ENCODE data around the gene ARMC12. TPM values are rescaled to one million over a fixed set of nuclear protein-coding genes. Genes with fewer than 3 reads are reported as not detected.

The ARMC12 gene
- total and polyA plus RNA-seq, 2 of the 13 experiments (the other 11 are each of a cell fraction or from before 2014, with no cell fraction given), result 1.3 TPM; not detected in 1

DNA sequence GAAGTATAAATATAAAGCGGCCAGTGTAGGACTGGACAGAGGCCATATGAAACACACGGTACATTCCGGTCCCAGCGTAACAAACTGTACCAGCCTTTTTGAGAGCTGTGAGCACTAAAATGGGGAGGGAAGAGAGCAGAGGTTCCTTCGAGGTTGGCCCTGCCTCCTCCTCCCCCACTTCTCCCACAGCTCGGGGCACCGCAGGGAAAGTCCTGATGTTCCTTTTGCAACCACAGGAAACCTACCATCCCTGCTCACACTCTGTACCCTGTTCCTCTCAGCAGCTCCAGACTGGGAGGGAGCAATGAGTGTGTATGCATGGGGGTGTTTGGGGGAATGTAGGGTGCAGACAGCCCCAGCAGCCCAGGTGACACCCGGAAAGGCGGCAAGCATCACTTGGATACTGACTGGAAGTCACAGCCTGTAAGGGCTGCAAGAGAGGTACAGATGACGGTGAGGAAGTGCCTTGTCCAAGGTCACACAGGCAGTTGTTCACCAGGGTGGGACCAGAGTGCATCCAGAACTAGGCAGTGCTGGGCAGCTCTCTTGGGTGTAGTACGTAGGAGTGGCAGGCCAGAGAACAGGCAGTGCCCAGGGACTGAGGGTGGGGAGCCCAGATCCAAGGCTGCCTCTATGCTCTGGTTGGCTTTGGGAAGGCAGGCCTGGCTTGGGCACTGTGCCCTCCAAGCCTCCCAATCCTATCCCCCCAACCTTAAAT lies 11.0 kb upstream of the ARMC12 start (continued):
- 0 out of 2 replicates have a peak, but pooled peaks have one; percentile 21 for TF ChIP-seq IRF9 (CRISPR knock-in tag; IDR thresholded peaks at IDR 0.05; ENCODE audit: borderline replicate concordance)
- TF ChIP-seq, protein P1, sequence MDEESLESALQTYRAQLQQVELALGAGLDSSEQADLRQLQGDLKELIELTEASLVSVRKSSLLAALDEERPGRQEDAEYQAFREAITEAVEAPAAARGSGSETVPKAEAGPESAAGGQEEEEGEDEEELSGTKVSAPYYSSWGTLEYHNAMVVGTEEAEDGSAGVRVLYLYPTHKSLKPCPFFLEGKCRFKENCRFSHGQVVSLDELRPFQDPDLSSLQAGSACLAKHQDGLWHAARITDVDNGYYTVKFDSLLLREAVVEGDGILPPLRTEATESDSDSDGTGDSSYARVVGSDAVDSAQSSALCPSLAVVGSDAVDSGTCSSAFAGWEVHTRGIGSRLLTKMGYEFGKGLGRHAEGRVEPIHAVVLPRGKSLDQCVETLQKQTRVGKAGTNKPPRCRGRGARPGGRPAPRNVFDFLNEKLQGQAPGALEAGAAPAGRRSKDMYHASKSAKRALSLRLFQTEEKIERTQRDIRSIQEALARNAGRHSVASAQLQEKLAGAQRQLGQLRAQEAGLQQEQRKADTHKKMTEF (CRISPR knock-in tag; IDR thresholded peaks at IDR 0.05), result peak; percentile 27; the same call in 1 of the 2 replicates
- no peak for TF ChIP-seq ZC3H13 (CRISPR knock-in tag; IDR thresholded peaks at IDR 0.05)
- TF ChIP-seq SOX6 (IDR thresholded peaks at IDR 0.05), result no peak
- TF ChIP-seq SOX6 (CRISPR knock-in tag; IDR thresholded peaks at IDR 0.05), result 0 out of 2 replicates have a peak, but pooled peaks have one; percentile 22
- TF ChIP-seq NFE2L1 (CRISPR knock-in tag; IDR thresholded peaks at IDR 0.05; ENCODE audit: borderline replicate concordance), result no peak
- no peak for TF ChIP-seq ZNF430 (CRISPR knock-in tag; IDR thresholded peaks at IDR 0.05)
- peak; percentile 82 for TF ChIP-seq HIC2 (CRISPR knock-in tag; IDR thresholded peaks at IDR 0.05; ENCODE audit: low read depth)
- TF ChIP-seq, protein P2, sequence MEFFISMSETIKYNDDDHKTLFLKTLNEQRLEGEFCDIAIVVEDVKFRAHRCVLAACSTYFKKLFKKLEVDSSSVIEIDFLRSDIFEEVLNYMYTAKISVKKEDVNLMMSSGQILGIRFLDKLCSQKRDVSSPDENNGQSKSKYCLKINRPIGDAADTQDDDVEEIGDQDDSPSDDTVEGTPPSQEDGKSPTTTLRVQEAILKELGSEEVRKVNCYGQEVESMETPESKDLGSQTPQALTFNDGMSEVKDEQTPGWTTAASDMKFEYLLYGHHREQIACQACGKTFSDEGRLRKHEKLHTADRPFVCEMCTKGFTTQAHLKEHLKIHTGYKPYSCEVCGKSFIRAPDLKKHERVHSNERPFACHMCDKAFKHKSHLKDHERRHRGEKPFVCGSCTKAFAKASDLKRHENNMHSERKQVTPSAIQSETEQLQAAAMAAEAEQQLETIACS (CRISPR knock-in tag; IDR thresholded peaks at IDR 0.05), result no peak
- TF ChIP-seq HNF4A (CRISPR knock-in tag; IDR thresholded peaks at IDR 0.05), result peak; percentile 42; the same call in 1 of the 2 replicates
- peak; percentile 73 for TF ChIP-seq ELF3 (CRISPR knock-in tag; IDR thresholded peaks at IDR 0.05)
- no peak for TF ChIP-seq REPIN1 (CRISPR knock-in tag; IDR thresholded peaks at IDR 0.05; ENCODE audit: borderline replicate concordance, low read depth)
- TF ChIP-seq XRCC5 (optimal IDR thresholded peaks at IDR 0.05; ENCODE audit: low read length), result peak; percentile 43
- no peak for TF ChIP-seq ZNF180 (CRISPR knock-in tag; IDR thresholded peaks at IDR 0.05; ENCODE audit: borderline replicate concordance, low read depth)

Data from HepG2 (cell line).